NCI-H2107 treated with DMSO at 0.1 percent for 48 hours (cell line): ENCODE measurements around the gene ANK3.
"Not testable (repeated sequence)": the region's sequence is repeated elsewhere in the genome, so short reads cannot be mapped to it uniquely, and the experiment has no call there.

ENCODE experiments used
- DNase-seq: peaks from one replicate; lab custom pipeline; 2025; ENCODE audit not compliant: unreplicated experiment; lab: John Stamatoyannopoulos, UW

ANK3 gene

GRCh38 chr10:60311821-60312220, 77.9 kb downstream of the ANK3 start:
- no peak for DNase-seq

DNA sequence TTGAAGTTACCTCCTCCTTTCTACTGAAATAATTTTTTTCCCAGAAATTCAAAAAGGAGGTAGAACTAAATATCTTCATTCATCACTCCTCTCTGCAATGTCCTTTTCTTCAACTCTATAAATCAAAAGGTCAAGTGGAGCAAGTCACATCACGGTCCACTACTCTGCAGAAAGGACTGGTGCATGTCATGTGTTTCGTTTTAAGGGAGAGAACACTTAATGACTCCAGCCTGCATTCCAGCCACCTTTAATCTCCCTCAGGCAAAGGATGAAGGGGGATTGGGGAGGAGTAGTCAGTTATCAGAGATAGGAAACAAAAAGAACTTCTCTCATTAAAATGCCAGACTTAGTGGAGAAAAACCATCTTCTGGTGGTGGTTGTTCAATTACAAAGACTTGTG, 78.9 kb downstream of the ANK3 start:
- no peak for DNase-seq

DNA sequence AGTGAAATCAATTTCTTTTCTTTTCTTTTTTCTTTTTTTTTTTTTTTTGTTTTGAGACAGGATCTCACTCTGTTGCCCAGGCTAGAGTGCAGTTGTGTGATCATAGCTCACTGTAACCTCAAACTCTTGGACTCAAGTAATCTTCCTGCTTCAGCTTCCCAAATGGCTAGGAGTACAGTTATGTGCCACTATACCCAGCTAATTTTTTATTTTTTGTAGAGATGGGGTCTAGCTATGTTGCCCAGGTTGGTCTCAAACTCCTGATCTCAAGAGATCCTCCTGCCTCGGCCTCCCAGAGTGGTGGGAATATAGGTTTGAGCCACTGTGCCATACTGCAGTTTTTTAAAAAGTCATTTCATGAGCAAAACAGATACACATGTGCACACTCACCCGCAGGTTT, 79.8 kb downstream of the ANK3 start:
- no peak for DNase-seq

DNA sequence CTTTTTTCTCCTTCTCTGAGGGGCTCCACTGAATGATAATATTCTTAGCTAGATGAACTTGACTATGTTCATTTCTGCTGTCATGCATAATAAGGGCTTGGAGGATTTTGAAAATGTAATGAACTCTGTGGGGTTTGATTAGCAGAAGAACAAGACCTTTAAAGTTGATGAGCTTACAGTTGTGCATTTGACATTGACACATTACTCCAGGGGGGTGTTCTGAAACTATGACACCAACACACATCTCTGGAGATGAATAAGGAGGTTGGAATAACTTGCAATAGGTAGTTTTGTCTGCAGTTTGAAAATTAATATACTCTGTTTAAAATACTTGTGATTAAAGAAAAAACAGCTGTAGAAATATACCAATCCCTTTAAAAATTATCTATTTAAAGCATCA, 80.3 kb downstream of the ANK3 start:
- DNase-seq: no peak

DNA sequence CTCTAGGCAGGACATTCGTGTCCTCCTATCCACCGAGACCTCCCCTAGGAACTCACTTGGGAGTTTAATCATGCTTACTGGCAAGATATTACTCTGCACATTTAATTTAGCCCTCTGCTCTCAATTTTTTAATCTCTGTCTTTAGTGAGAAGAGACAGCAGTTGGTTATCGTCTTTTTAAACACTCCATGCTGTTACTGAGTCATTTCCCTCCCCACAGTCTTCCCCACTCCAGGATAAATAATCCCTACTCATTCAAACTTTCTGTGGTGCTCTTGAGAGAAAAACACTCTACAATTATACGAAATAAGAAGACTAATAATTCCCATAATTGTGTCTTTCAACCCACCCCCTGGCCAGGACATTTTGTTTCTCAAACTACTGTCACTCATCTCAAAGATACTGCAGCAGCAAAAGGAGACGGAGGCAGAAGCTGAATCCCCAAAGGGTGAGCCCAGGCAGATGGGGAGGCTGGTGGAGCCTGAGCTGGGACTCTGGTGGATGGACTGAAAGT, 84.2 kb downstream of the ANK3 start:
- DNase-seq: no peak

DNA sequence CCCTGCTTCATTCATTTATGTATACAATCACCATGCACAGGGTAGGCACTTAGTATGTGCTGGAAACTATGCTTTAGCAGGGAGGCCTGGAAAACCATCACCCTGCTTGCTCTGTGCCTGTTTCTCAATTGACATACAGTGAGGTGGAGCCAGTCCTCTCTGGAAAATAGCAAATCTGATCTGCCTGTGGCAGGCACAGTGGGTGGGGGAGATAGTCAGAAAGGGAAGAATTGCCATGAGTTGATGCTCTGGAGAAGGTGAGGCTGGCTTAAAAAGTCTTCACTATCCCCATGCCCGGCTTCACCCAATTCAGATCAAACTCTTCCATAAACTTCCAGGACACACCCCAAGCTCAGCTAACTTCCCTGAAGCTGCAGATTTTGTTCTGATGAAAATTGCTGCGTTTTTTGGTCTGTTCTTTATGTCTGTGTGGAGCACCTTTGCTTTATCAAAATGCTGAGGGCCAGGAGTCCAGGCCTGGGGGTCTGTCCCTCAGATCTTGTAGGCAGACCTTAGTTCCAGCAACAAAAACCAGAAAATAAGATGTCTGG, 84.8 kb downstream of the ANK3 start:
- DNase-seq: no peak

DNA sequence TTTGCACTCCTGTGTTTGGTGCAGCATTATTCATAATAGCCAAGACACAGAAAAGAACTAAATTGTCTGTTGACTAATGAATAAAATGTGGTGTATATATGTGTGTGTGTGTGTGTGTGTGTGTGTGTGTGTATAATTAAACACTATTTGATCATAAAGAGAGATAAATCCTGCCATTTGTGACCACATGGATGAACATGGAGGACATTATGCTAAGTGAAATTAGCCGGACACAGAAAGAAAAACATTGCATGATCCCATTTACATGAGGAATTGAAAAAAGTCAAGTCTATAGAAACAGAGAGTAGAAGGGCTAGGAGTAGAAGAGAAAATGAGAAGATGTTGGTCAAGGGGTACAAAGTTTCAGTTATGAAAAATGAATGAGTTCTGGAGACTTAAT, 85.9 kb downstream of the ANK3 start:
- no peak for DNase-seq

DNA sequence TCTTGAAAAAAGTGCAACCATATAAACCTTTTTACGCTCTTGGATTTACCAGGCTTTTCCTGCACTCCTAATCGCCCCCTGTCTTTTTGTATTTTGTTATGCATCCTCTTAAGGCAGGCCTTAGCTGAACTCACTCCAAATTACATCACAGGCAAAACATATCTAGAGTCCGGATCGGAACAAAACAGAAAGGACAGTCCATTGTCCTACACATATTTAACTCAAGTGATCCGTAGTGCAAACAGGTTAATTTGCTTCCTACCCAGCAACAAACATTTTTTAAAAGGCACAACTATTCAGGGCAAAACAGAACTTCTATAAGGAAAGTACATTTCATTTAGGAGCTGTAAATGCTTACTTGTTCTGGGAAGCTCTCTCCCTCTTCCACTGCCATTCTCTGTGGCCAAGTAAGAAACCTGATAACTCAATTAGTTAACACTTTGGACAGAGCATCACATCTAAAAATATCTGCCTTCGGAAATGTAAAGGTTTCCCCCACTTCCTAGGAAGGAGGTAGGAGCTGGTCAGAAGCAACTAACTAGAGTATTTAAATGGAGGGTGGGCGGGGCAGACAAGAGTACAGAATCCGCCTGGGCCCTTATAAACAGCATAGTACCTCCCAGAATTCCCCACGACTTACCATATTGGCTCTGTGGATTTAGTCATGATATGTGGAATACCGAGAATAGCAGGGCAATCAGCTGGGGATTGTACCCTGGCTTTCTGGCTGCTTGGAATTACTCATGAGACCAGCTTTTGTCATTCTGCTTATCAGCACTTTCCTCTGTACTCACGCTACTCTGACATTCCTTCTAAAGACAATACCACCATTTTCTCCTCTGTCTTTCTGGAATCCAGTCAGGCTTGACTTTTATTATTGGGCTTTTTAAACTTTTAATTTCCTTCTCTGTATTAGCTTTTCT, 89.5 kb downstream of the ANK3 start:
- DNase-seq: no peak

GRCh38 chr10:60299390-60299778, 90.3 kb downstream of the ANK3 start:
- no peak for DNase-seq

GRCh38 chr10:60298408-60299389, 91.0 kb downstream of the ANK3 start:
- DNase-seq: no peak

DNA sequence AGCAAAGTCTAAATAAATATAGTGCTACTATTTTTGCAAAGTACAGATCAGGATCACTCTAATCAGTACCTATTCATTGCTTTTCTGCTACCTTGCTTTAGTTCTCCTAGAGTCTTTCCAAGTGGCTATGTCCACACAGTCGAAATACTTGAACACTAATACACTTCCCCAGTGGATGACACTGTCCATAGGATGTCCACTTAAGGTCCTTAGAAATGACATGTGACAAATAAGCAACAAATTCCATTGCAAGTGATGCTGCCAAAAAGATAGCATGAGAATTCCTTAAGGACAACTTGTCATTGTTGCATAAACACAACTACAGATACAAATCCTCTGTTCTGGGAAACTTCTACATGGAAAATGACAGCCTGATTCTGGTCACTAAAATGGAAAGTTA, 93.6 kb downstream of the ANK3 start:
- no peak for DNase-seq

- no peak for DNase-seq
Observed at GRCh38 chr10:60295028-60295937, 94.4 kb downstream of the ANK3 start.

DNA sequence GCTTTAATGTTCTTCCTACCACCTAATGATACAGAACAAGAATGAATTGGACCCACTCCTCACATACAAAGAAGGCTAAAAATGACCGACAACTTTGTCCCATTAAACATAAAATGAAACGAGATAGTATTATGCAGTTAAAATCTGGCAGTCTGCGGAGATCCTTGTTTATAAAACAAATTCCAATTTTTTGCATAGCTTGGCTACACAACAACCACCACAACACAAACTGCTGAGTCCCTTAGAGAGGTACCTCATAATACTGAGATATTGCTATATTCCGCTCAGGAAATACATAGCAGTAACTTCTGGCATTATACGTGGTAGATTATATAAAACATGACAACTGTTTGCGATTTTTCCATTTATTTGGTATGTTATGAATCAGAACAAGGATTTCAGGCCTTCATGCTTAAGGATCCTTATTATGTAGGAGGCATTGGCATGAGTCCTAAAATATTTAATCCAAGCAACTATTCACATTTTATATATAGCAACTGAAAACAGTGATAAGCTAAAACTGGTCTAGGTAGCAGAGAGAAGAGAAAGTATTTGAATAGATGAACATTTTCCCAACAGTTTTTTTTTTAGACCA, 96.0 kb downstream of the ANK3 start:
- no peak for DNase-seq

DNA sequence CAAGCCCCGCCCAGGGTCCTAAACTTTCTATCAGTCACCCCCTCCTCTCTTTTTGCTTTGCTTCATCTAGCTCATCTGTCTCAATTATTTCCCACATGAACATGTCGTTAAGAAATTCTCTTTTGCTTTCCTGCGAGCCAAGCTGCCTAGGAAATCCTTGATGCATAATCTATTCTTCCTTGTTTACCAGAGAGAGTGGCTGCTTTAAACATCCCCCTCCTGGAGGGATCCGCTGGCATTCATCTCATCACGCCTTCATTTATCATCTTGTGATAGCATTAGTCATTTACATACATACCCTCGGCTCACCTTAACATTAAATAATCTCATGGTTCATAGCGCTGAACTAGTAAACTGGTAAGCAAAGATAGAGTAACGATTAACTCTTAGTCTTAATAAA, 96.7 kb downstream of the ANK3 start:
- no peak for DNase-seq

GRCh38 chr10:60292536-60292935, 97.1 kb downstream of the ANK3 start:
- not testable (repeated sequence) for DNase-seq

- DNase-seq: no peak
Observed at GRCh38 chr10:60291344-60291930, 98.2 kb downstream of the ANK3 start.

DNA sequence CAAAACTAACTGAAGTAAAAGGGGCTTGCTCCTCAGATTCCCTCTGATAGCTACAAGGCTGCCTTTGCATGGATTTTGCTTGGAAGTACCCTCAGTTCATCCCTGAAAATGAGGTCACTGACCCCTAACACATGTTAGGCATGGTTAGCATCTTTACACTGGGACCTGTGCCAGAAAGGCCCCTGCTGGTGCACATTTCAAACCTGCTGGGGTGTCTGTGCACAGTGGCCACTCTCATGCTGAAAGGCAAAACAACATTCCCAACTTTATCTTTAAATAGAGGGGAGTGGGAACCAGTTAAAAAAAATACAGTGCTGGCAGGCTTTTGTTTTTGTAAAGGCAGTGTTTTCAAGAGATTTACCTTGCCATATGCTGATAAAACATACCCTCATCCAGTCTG, 99.1 kb downstream of the ANK3 start:
- DNase-seq: no peak

DNA sequence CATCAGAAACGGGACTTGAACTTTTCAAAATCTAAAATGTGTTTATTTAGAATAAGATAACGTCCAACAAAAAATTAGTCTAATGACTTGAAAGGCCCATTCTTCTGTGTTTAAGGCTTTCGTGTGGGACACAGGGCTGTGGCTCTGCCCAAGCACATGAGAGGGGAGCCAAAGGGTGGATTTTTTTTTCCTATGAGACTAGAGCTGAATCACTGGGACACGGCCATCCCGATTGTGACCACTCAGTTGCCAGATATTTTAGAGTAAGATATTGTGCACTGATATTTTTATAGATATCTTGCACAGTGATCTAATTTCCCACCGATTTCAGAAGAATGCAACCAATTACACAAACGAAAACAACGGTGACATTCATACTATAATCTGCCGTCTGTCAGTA, 99.9 kb downstream of the ANK3 start:
- no peak for DNase-seq

GRCh38 chr10:60288256-60288655, 101.4 kb downstream of the ANK3 start:
- DNase-seq: no peak

DNA sequence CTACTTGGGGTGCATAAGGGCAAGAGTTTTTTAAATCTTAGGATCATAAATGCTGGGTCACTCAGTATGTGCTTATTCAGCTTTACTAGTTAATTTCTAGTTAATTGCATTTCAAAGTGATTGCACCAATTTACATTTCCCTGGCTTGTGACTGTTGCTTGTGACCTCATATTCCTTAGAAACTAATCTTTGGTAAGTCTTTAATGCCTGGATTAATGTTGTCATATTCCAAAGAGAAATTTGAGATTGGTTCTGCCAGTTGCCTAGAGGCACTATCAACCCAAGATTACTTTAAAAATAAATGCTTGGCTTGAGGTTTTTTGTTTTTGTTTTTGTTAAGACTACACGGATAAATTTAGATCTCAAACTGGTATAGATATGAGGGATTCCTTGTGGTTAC, 103.1 kb downstream of the ANK3 start:
- DNase-seq: no peak
